HG02852 (cell line): Measurements from ENCODE around the gene ZNFX1.
A peak's percentile ranks its signal among the peaks of the same experiment; 100 is the strongest.
"Not testable (repeated sequence)": the region's sequence is repeated elsewhere in the genome, so short reads cannot be mapped to it uniquely, and the experiment has no call there.

Experiments
- ATAC-seq: cut with Tn5 transposase; IDR thresholded peaks from one replicate; pipeline ENCODE4 v1.9.1; 2021; ENCODE audit warnings: mild to moderate bottlenecking, moderate library complexity; ENCODE audit not compliant: unreplicated experiment

Gene ZNFX1

GRCh38 chr20:49278036-49278817 is at the start of gene ZNFX1:
ZNFX1 (minus strand) TSS chr20:49278057; CDS start chr20:49275839, 2,218 bp downstream.
- ATAC-seq, result peak; percentile 88

- no peak for ATAC-seq
Observed at GRCh38 chr20:49326026-49326425, 48.2 kb upstream of the ZNFX1 start.

- ATAC-seq, result no peak
Observed at GRCh38 chr20:49324306-49324705, 46.4 kb upstream of the ZNFX1 start.

DNA sequence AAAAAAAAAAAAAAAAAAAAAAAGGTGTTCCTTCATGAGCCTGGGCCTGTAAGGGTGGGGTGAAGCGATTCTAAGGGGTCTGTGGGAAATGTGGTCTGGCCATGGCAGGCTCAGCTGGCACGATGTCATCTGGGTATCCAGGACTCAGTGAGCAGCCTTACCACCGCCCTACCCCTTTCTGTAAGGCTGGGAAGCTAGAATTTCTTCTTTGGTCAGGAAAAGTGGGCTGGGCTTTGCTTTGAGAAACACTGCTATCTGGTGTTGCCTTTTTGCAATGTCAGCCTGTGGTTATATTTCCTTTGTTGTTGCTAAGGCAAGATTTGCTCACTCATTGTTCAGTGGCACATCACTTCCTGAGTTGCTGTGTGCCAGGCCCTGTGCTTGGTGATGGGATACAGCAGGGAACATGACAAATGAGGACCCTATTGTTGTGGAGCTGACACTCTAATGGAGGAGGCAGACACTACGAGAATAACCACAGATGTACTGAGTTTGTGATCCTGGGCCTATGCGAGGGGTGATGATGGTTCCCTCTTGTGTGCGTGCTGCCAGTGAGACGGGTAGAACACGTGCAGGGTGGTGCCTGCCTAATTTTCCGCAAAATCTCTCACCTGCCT is 45.9 kb upstream of the ZNFX1 start:
- ATAC-seq, result no peak

GRCh38 chr20:49320460-49320859 is 42.6 kb upstream of the ZNFX1 start:
- no peak for ATAC-seq

GRCh38 chr20:49319208-49319809 is 41.5 kb upstream of the ZNFX1 start:
- no peak for ATAC-seq

- ATAC-seq, result no peak
Observed at GRCh38 chr20:49318430-49319207, 40.8 kb upstream of the ZNFX1 start.

GRCh38 chr20:49318091-49318429 is 40.2 kb upstream of the ZNFX1 start:
- ATAC-seq, result no peak

DNA sequence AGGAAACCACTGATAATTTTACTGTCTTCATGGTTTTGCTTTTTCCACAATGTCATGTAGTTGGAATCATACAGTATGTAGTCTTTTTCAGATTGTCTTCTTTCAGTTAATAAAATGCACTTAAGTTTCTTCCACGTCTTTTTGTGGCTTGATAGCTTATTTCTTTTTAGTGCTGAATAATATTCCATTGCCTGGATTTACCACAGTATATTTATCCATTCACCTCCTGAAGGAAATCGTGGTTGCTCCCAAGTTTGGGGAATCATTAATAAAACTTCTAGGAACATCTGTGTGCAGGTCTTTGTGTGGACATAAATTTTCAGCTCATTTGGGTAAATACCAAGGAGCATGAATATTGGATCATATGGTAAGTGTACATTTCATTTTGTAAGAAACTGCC is 38.8 kb upstream of the ZNFX1 start:
- no peak for ATAC-seq

- ATAC-seq, result no peak
Observed at GRCh38 chr20:49315580-49315979, 37.7 kb upstream of the ZNFX1 start.

DNA sequence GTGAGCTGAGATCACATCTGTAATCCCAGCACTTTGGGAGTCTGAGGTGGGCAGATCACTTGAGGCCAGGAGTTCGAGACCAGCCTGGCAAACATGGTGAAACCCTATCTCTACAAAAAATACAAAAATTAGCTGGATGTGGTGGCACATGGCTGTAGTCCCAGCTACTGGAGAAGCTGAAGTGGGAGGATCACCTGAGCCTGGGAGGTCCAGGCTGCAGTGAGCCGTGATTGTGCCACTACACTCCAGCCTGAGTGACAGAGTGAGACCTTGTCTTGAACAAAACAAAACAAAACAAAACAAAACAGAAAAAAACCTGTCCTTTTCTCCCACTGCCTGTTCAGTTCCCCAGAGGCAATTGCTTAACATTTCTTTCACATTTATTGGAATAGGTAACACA is 36.2 kb upstream of the ZNFX1 start:
- ATAC-seq, result not testable (repeated sequence)

- no peak for ATAC-seq
Observed at GRCh38 chr20:49313283-49313682, 35.4 kb upstream of the ZNFX1 start.

- ATAC-seq, result no peak
Observed at GRCh38 chr20:49312661-49313060, 34.8 kb upstream of the ZNFX1 start.

DNA sequence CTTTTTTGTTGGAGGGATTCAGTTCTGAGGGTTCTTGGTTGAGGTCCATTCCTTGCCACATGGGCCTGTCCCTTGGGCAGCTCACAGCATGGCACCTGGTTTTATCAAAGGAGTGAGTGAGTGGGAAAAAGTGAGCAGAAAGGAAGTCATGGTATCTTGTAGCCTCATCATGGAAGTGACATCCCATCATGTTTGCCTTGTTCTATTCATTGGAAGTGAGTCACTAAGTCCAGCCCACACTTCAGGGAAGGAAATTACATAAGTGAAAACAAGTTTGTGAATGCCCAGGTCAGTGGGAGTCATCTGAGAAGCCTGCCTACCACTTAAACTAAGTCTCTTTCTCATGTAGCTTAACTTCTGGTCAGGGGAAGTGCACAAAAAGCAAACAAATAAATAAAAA is 32.8 kb upstream of the ZNFX1 start:
- no peak for ATAC-seq

DNA sequence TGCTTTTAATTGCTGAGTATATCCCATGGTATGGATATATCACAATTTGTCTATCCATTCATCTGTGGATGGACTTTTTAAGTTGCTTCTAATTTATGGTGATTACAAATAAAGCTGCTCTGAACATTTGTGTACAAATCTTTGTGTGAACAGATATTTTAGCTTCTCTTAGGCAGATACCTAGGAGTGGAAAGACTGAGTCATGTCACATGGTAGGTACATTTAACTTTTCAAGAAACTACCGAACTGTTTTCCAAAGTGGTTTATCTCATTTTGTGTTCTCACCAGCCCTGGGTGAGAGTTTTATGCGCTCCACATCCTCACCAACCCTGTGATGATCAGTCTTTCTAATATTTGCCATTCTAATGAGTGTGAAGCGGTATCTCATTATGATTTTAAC is 31.0 kb upstream of the ZNFX1 start:
- no peak for ATAC-seq

DNA sequence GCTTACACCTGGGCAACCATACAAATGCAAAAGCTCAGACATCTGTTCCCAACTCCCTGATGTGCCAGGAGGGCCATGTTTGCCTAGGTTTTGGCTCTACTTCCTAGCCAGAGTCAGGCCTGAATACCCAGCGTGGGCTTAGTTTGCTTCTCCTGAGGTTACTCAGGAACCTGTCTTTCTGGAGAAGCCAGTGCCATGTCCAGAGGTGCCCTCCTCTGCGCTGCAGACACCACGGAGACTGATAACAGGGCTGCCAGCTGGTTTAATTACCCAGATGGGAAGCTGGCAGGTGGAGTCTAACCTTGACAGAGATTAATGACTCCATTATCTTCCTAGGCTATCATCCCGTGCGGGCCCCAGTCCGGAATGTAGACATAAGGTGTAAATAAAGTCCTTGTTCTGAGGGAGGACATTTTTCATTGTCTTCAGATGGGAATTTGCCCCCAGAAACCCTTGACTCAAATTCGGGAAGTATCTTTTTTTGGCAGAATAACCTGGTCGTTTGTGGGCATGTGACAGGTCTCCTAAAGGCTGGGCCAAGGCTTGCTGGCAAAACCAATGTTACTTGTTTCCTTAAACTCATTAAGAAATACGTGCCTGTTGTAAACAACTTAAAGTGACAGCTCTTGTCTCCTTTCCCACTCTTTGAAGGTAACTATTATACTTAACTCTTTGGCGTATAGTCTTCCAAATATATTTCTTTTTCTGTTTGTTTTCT is 29.2 kb upstream of the ZNFX1 start:
- no peak for ATAC-seq

DNA sequence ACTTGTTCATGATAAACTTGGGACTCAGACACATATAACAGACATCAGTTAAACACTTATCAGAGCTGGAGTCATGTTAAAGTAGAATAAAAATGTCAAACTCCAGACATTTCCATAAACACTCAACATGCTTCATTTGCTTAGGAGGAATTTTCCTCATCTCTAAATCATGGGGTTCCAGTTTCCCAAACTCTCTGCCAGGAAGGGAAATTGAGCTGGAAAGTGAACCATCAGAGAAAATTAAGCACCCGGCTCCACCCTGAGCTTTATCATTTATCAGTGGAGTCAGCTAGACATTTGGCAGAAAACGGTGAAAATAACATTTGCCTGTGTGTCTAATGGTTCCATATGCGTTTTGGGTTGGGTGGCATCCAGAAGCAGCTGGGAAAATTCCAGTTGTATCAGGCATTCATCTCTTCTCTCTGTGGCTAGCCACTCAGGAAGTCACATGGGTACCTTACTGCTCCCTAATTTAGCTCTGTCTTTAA is 25.3 kb upstream of the ZNFX1 start:
- no peak for ATAC-seq

DNA sequence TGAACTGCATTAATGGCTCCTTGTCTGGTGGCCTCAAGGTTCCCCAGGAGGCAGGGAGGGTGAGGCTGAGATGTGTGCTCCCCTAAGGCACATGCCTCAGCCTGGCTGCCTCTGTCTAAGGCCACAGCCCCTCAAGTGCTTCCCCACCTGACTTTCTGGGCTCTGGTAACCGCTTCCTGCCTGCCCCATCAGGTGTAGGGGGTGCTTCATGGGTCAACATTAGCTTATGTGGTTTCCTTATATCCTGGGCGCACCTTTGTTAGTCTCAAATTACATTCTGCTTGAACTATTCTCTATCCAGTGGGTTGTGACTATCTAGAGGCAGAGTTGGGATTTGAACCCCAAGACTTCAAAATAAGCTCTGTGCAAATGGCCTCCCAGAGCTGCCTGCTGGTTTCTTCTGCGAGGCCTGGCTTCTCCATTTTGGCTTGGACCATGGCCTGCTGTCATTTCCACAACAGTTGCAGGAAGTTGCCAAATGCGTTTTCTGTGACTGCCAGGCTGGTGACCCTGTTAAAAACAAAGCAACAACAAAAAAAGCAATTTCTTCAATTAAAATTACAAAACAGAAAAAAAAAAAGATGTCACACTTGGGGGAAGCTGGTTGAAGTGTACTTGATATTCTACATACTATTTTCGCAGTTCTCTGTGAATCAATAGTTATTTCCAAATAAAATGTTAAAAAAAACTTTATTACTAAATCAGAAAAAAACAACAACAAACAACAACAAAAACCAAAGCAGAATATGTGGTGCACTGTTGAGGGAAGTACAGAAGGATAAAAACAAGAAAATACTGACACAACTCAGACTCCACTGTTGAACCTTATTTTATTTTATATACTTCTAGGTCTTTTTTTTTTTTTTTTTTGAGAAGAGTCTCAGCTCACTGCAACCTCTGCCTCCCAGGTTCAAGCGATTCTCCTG is 20.0 kb upstream of the ZNFX1 start:
- no peak for ATAC-seq

GRCh38 chr20:49294002-49294654 is 16.3 kb upstream of the ZNFX1 start:
- ATAC-seq, result not testable (repeated sequence)
